ENCODE data around the gene PSAT1. TPM values are rescaled to one million over a fixed set of nuclear protein-coding genes. Genes with fewer than 3 reads are reported as not detected.

The PSAT1 gene
- total and polyA plus RNA-seq, 2 of the 8 experiments (the other 6 are each of a cell fraction or from before 2014, with no cell fraction given) = 204 to 341 TPM

- Histone ChIP-seq H2BK15ac (ENCODE audit: low read length) (no peak overlapping the region), H4K8ac (ENCODE audit: extremely low read depth, insufficient read depth, low read length) (no peak overlapping the region), H3K4ac (replicated peaks; ENCODE audit: insufficient read length, low read depth, low read length) (no peak overlapping the region), H3K4me3 (ENCODE audit: extremely low read depth in 1 of 4, insufficient read depth in 2 of 4, low read depth in 3 of 4, low read length in 4 of 4) (no peak overlapping the region), H3K79me1 (ENCODE audit: low read depth, low read length) (no peaks in the 10 kb centered on the region), H4K20me1 (replicated peaks in 1 of 2; ENCODE audit: control insufficient read depth in 1 of 2, insufficient read depth in 2 of 2, low read length in 2 of 2) (peaks cover 0 to 2% of the 10 kb centered on the region in 2 experiments), H3K14ac (ENCODE audit: insufficient read length) (no peak overlapping the region), H2BK120ac (replicated peaks; ENCODE audit: low read depth, low read length) (no peak overlapping the region), H3K9me3 (ENCODE audit: insufficient read depth in 2 of 2, low read depth in 1 of 2, low read length in 1 of 2) (no peaks in the 10 kb centered on the region), H3K23ac (ENCODE audit: insufficient read length) (no peak overlapping the region), H3K36me3 (ENCODE audit: control insufficient read depth in 2 of 4, insufficient read depth in 4 of 4, low read length in 3 of 4) (no peaks in the 10 kb centered on the region), H4K5ac (ENCODE audit: insufficient read length, low read depth, low read length) (no peak overlapping the region), H4K91ac (replicated peaks; ENCODE audit: insufficient read length, low read length) (no peak overlapping the region), H2AK5ac (ENCODE audit: low read depth, low read length) (no peak overlapping the region), H3K56ac (replicated peaks; ENCODE audit: insufficient read length, low read depth, low read length) (no peak overlapping the region), H2BK20ac (ENCODE audit: low read length) (no peak overlapping the region), H2BK5ac (ENCODE audit: low read depth, low read length) (no peak overlapping the region), H3K4me2 (ENCODE audit: insufficient read depth in 1 of 2, low read depth in 2 of 2, low read length in 2 of 2) (no peak overlapping the region), H3K9ac (replicated peaks in 1 of 4; ENCODE audit: extremely low read depth in 1 of 4, low read depth in 3 of 4, low read length in 3 of 4) (no peak overlapping the region), H3K27me3 (replicated peaks in 1 of 4; ENCODE audit: control insufficient read depth in 3 of 4, extremely low read depth in 1 of 4, insufficient read depth in 3 of 4, low read length in 3 of 4) (no peaks in the 10 kb centered on the region), H3K4me1 (replicated peaks in 1 of 4; ENCODE audit: control insufficient read depth in 3 of 4, insufficient read depth in 4 of 4, low read length in 3 of 4) (peaks cover 0 to 8% (median 0%) of the 10 kb centered on the region in 4 experiments; a peak in 1 of 7 replicates), H3K27ac (ENCODE audit: low read depth, low read length) (no peak overlapping the region), H3K23me2 (ENCODE audit: low read depth, low read length) (no peaks in the 10 kb centered on the region), H3K79me2 (ENCODE audit: control insufficient read depth in 1 of 2, insufficient read depth in 2 of 2, low read length in 2 of 2) (no peaks in the 10 kb centered on the region), H3K18ac (ENCODE audit: extremely low read depth, low read length) (no peak overlapping the region), H2BK12ac (ENCODE audit: low read depth, low read length) (no peak overlapping the region), H2AFZ (ENCODE audit: low read length) (no peak overlapping the region)
- WGBS, 2 experiments (ENCODE audit: extremely low coverage in 1 of 2, insufficient coverage in 1 of 2, insufficient read length in 1 of 2, insufficient replicate concordance in 2 of 2, low coverage in 1 of 2, low lambda C conversion rate in 2 of 2, missing lambda C conversion rate in 1 of 2) = 71% methylated on average over 4 of the region's 4 CpGs; no CpG with 5 or more reads in 1 of the 2 experiments
- FAIRE-seq (peak; percentile 7), DNase-seq (ENCODE audit: low read depth in 1 of 2, low spot score in 2 of 2) (no peak)
- CTCF ChIA-PET (ENCODE audit: partially characterized antibody) = interaction anchor here (0.6 to 2.5 kb wide), 27 partner anchors 9 to 345 kb away, joined by 3 to 8 read pairs (median 4); partner anchors contain the start of gene PSAT1
- POLR2A ChIA-PET (ENCODE audit: partially characterized antibody) = interaction anchor here (0.9 to 2.1 kb wide), 5 partner anchors 41 to 69 kb away, joined by 3 to 8 read pairs (median 6); partner anchors contain the start of gene PSAT1
- TF ChIP-seq RAD21 (IDR thresholded peaks at IDR 0.05 in 1 of 2, conservative IDR thresholded peaks at IDR 0.05 in 1 of 2; ENCODE audit: low read depth in 2 of 2, low read length in 2 of 2) (peak; percentile 51 to 58), EZH2 (IDR thresholded peaks at IDR 0.05; ENCODE audit: low read depth, low read length, severe bottlenecking) (no peak), CTCF (IDR thresholded peaks at IDR 0.05; ENCODE audit: control extremely low read depth in 1 of 3, insufficient read depth in 1 of 3, low read depth in 1 of 3, low read length in 3 of 3) (peak in 2 of 3 experiments; percentile 10 to 40; a peak in 2 of 4 replicates)
Observed at GRCh38 chr9:78365748-78366697, 69.1 kb downstream of the PSAT1 start.

Data from H1 (cell line).